Activated CD4-positive, alpha-beta T cell treated with anti-CD3 and anti-CD28 coated beads, Interleukin-2, amount 10 ng/mL, durations not matched to agents 24 days and 14 days (primary cell): ENCODE results near the gene ALKBH2. TPM values are rescaled to one million over a fixed set of nuclear protein-coding genes. Genes with fewer than 3 reads are reported as not detected.
A peak's percentile ranks its signal among the peaks of the same experiment; 100 is the strongest.

Experiments
- DNase-seq: peaks from one replicate; pipeline ENCODE4 v3.0.0; 2022
- H3K27ac Mint-ChIP-seq: one replicate; pipeline ENCODE4 v1.8.0; 2022; ENCODE audit warnings: mild to moderate bottlenecking, mixed read lengths
- H3K27me3 Mint-ChIP-seq: one replicate; pipeline ENCODE4 v1.8.0; 2022; ENCODE audit warnings: mixed read lengths
- H3K36me3 Mint-ChIP-seq: one replicate; pipeline ENCODE4 v1.8.0; 2022; ENCODE audit warnings: low read depth, mild to moderate bottlenecking, mixed read lengths
- H3K4me1 Mint-ChIP-seq: one replicate; pipeline ENCODE4 v1.8.0; 2021; ENCODE audit warnings: mixed read lengths
- H3K4me3 Mint-ChIP-seq: one replicate; pipeline ENCODE4 v1.8.0; 2022; ENCODE audit warnings: mild to moderate bottlenecking, moderate library complexity, mixed read lengths
- H3K9me3 Mint-ChIP-seq: one replicate; pipeline ENCODE4 v1.8.0; 2021; ENCODE audit warnings: mixed read lengths
- intact Hi-C: fragments of 100-400 bp; cut with micrococcal nuclease; formaldehyde crosslinking; loops from one replicate; pipeline ENCODE4 v1.15.1; 2023
- total RNA-seq: library from RNA; stranded (reverse); gene quantifications from 2 replicates; pipeline ENCODE4 v1.2.3, GENCODE V29; 2022

Gene ALKBH2
- total RNA-seq, 1 donor from 2014 or later: 44.8 TPM

GRCh38 chr12:109100741-109101140 is 7.5 kb upstream of the ALKBH2 start:
- Mint-ChIP-seq H3K9me3 (no peaks in the 10 kb centered on the region), H3K27me3 (no peaks in the 10 kb centered on the region), H3K27ac (no peak overlapping the region), H3K4me1 (peaks cover 23% of the 10 kb centered on the region), H3K36me3 (peaks cover 52% of the 10 kb centered on the region), H3K4me3 (no peak overlapping the region)
- no peak for DNase-seq
- intact Hi-C loops: no loop called here

GRCh38 chr12:109099431-109100020 is 6.3 kb upstream of the ALKBH2 start:
- intact Hi-C loops: loop anchor here (2.0 to 10.0 kb wide), 4 partner anchors 55 to 467 kb away; partner anchors contain the start of genes CORO1C and SELPLG

GRCh38 chr12:109098651-109099050 is 5.4 kb upstream of the ALKBH2 start:
- peaks cover 26% of the 10 kb centered on the region for H3K4me1 Mint-ChIP-seq
- H3K27me3 Mint-ChIP-seq: no peaks in the 10 kb centered on the region
- intact Hi-C loops: loop anchor here (2.0 to 10.0 kb wide), 4 partner anchors 56 to 466 kb away; partner anchors contain the start of genes CORO1C and SELPLG

More at GRCh38 chr12:109099431-109100020, 6.3 kb upstream of the ALKBH2 start:
- H3K4me3 Mint-ChIP-seq: peak overlapping the region; percentile 94
- H3K36me3 Mint-ChIP-seq: peaks cover 43% of the 10 kb centered on the region
- H3K4me1 Mint-ChIP-seq: peaks cover 23% of the 10 kb centered on the region
- H3K9me3 Mint-ChIP-seq: no peaks in the 10 kb centered on the region
- H3K27ac Mint-ChIP-seq: peak overlapping the region; percentile 22
- H3K27me3 Mint-ChIP-seq: no peaks in the 10 kb centered on the region
- DNase-seq: no peak

GRCh38 chr12:109098183-109098604 is 4.9 kb upstream of the ALKBH2 start:
- intact Hi-C loops: loop anchor here (2.0 to 10.0 kb wide), 4 partner anchors 57 to 466 kb away; partner anchors contain the start of genes CORO1C and SELPLG
- Mint-ChIP-seq H3K4me3 (peak overlapping the region; percentile 94), H3K4me1 (peaks cover 30% of the 10 kb centered on the region), H3K27ac (peak overlapping the region; percentile 88), H3K9me3 (no peaks in the 10 kb centered on the region), H3K36me3 (peaks cover 34% of the 10 kb centered on the region), H3K27me3 (no peaks in the 10 kb centered on the region)
- DNase-seq: no peak

More at GRCh38 chr12:109098651-109099050, 5.4 kb upstream of the ALKBH2 start:
- Mint-ChIP-seq H3K4me3 (peak overlapping the region; percentile 94), H3K9me3 (no peaks in the 10 kb centered on the region), H3K36me3 (peaks cover 38% of the 10 kb centered on the region), H3K27ac (no peak overlapping the region)
- no peak for DNase-seq

GRCh38 chr12:109097435-109098182 is 4.3 kb upstream of the ALKBH2 start, which contains the start of gene UNG:
Gene UNG, plus strand, starts transcription at chr12:109097597. Its CDS starts 83 bp downstream, at chr12:109097680.
- Mint-ChIP-seq H3K27me3 (no peaks in the 10 kb centered on the region), H3K4me3 (peak within 1 kb of the TSS; percentile 94), H3K36me3 (peaks cover 33% of the 10 kb centered on the region), H3K27ac (peak within 1 kb of the TSS; percentile 88), H3K4me1 (peaks cover 35% of the 10 kb centered on the region), H3K9me3 (no peaks in the 10 kb centered on the region)
- intact Hi-C loops: loop anchor here (2.0 to 10.0 kb wide), 4 partner anchors 57 to 465 kb away; partner anchors contain the start of genes CORO1C and SELPLG
- peak; percentile 99 for DNase-seq

GRCh38 chr12:109097140-109097434 is 3.8 kb upstream of the ALKBH2 start:
- peaks cover 40% of the 10 kb centered on the region for H3K4me1 Mint-ChIP-seq
- H3K36me3 Mint-ChIP-seq: peaks cover 32% of the 10 kb centered on the region
- intact Hi-C loops: loop anchor here (5.0 to 10.0 kb wide), 3 partner anchors 365 to 465 kb away; partner anchors contain the start of genes CORO1C and SELPLG
- no peaks in the 10 kb centered on the region for H3K27me3 Mint-ChIP-seq
- peak overlapping the region; percentile 94 for H3K4me3 Mint-ChIP-seq
- no peak for DNase-seq
- H3K9me3 Mint-ChIP-seq: no peaks in the 10 kb centered on the region
- H3K27ac Mint-ChIP-seq: peak overlapping the region; percentile 88

- H3K4me3 Mint-ChIP-seq: peak overlapping the region; percentile 82
- H3K9me3 Mint-ChIP-seq: no peaks in the 10 kb centered on the region
- intact Hi-C loops: loop anchor here (1.0 to 10.0 kb wide), 7 partner anchors 40 to 575 kb away; partner anchors contain the start of genes FICD and USP30
- peaks cover 39% of the 10 kb centered on the region for H3K4me1 Mint-ChIP-seq
- peak; percentile 62 for DNase-seq
- H3K27ac Mint-ChIP-seq: peak overlapping the region; percentile 84
- H3K36me3 Mint-ChIP-seq: peaks cover 26% of the 10 kb centered on the region
- no peaks in the 10 kb centered on the region for H3K27me3 Mint-ChIP-seq
Observed at GRCh38 chr12:109092497-109093021, 713 bp downstream of the ALKBH2 start.

- Mint-ChIP-seq H3K27me3 (no peaks in the 10 kb centered on the region), H3K4me1 (peaks cover 37% of the 10 kb centered on the region), H3K4me3 (no peak overlapping the region), H3K27ac (no peak overlapping the region), H3K36me3 (peaks cover 34% of the 10 kb centered on the region), H3K9me3 (no peaks in the 10 kb centered on the region)
- intact Hi-C loops: loop anchor here (5.0 to 10.0 kb wide), 2 partner anchors 425 to 572 kb away; partner anchors contain the start of gene FICD
- DNase-seq: no peak
Observed at GRCh38 chr12:109089683-109090082, 3.6 kb downstream of the ALKBH2 start.

GRCh38 chr12:109088818-109089217 is 4.5 kb downstream of the ALKBH2 start:
- H3K27ac Mint-ChIP-seq: no peak overlapping the region

GRCh38 chr12:109087250-109087649 is 6.0 kb downstream of the ALKBH2 start:
- H3K9me3 Mint-ChIP-seq: no peaks in the 10 kb centered on the region
- no peak overlapping the region for H3K27ac Mint-ChIP-seq
- intact Hi-C loops: no loop called here
- no peak for DNase-seq
- no peak overlapping the region for H3K4me3 Mint-ChIP-seq
- peaks cover 30% of the 10 kb centered on the region for H3K36me3 Mint-ChIP-seq
- no peaks in the 10 kb centered on the region for H3K27me3 Mint-ChIP-seq
- peaks cover 20% of the 10 kb centered on the region for H3K4me1 Mint-ChIP-seq

More at GRCh38 chr12:109088818-109089217, 4.5 kb downstream of the ALKBH2 start:
- H3K9me3 Mint-ChIP-seq: no peaks in the 10 kb centered on the region
- H3K4me3 Mint-ChIP-seq: no peak overlapping the region
- peaks cover 34% of the 10 kb centered on the region for H3K36me3 Mint-ChIP-seq
- DNase-seq: no peak
- intact Hi-C loops: no loop called here
- H3K27me3 Mint-ChIP-seq: no peaks in the 10 kb centered on the region
- peaks cover 34% of the 10 kb centered on the region for H3K4me1 Mint-ChIP-seq

GRCh38 chr12:109085590-109085989 is 7.7 kb downstream of the ALKBH2 start:
- H3K9me3 Mint-ChIP-seq: no peaks in the 10 kb centered on the region
- no peak overlapping the region for H3K27ac Mint-ChIP-seq
- no peaks in the 10 kb centered on the region for H3K27me3 Mint-ChIP-seq
- peaks cover 29% of the 10 kb centered on the region for H3K36me3 Mint-ChIP-seq
- no peak overlapping the region for H3K4me3 Mint-ChIP-seq
- intact Hi-C loops: no loop called here
- no peak for DNase-seq
- peaks cover 7% of the 10 kb centered on the region for H3K4me1 Mint-ChIP-seq

GRCh38 chr12:109084425-109084824 is 8.8 kb downstream of the ALKBH2 start:
- no peak for DNase-seq
- Mint-ChIP-seq H3K4me1 (peaks cover 3% of the 10 kb centered on the region), H3K27me3 (no peaks in the 10 kb centered on the region), H3K36me3 (peaks cover 27% of the 10 kb centered on the region), H3K9me3 (no peaks in the 10 kb centered on the region), H3K4me3 (no peak overlapping the region), H3K27ac (no peak overlapping the region)
- intact Hi-C loops: no loop called here

- Mint-ChIP-seq H3K27ac (no peak overlapping the region), H3K4me1 (no peaks in the 10 kb centered on the region), H3K27me3 (no peaks in the 10 kb centered on the region), H3K9me3 (peaks cover 3% of the 10 kb centered on the region), H3K4me3 (no peak overlapping the region), H3K36me3 (peaks cover 24% of the 10 kb centered on the region)
- no peak for DNase-seq
- intact Hi-C loops: no loop called here
Observed at GRCh38 chr12:109082751-109083150, 10.5 kb downstream of the ALKBH2 start.

- Mint-ChIP-seq H3K27me3 (no peaks in the 10 kb centered on the region), H3K4me1 (no peaks in the 10 kb centered on the region), H3K4me3 (no peak overlapping the region), H3K9me3 (peaks cover 3% of the 10 kb centered on the region), H3K27ac (no peak overlapping the region), H3K36me3 (peaks cover 34% of the 10 kb centered on the region)
- intact Hi-C loops: no loop called here
- no peak for DNase-seq
Observed at GRCh38 chr12:109074866-109075265, 18.4 kb downstream of the ALKBH2 start.
